ENCODE measurements around the gene CD37. TPM values are rescaled to one million over a fixed set of nuclear protein-coding genes. Genes with fewer than 3 reads are reported as not detected.
"Not testable (repeated sequence)": the region's sequence is repeated elsewhere in the genome, so short reads cannot be mapped to it uniquely, and the experiment has no call there.

CD37 gene
- total RNA-seq, 2 experiments from 2014 or later: 126 to 177 TPM

DNA sequence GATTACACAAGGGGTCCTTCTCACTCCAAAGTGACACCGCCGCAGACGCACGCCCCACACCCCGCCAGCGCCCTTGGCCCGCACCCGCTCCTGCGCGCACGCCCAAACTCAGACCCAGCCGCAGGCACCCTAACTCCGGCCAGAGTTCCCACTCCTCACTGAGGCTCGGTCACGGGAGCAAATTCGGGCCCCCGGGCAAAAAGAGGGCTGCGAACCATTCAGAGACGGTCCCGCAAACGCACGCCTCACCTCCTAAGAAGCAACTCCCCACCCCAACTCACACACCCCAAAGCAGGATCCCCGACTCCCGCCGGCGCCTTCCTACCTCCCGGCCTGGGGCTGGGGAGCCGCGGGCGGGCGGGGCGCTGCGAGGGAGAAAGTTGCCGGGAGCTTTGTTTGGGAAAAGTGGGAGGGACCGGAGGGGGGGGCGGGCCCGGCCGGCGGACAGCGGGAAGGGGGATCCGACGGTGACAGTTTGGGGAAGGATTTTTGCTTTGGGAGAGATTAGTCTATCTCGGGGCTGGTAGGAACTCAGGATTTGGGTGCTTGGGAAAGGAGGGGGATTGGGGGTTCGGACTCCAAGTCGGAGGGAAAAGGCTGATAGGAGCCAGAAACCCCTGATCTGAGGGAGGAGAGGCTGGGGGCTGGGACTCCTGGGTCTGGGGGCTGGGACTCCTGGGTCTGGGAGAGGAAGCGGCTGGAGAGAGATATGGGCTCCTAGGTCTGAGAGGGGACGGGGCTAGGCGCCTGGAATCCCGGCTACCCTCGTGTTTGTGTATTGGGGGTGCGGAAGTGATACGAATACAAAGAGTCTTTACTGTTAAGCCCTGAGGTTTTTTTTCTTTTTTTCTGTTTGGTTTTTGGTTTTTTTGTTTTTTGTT lies 27.1 kb downstream of the CD37 start, which contains the start of gene TEAD2:
TSS of gene TEAD2 (minus strand) at position 369 of the 881 bp plus-strand sequence. CDS start 2,341 bp downstream, outside the sequence.
- H3K9me3 Mint-ChIP-seq (ENCODE audit: low read depth): no peaks in the 10 kb centered on the region
- no peak within 1 kb of the TSS for H3K27ac Mint-ChIP-seq
- no peak within 1 kb of the TSS for H3K4me3 Mint-ChIP-seq
- DNase-seq (no peak), ATAC-seq (no peak)
- H3K27me3 Mint-ChIP-seq: peaks cover 14% of the 10 kb centered on the region
- CTCF ChIA-PET: interaction anchor here (0.7 to 0.9 kb wide), 3 partner anchors 35 to 317 kb away, joined by 3 to 4 read pairs (median 3); no protein-coding TSS in a partner anchor
- H3K36me3 Mint-ChIP-seq: no peaks in the 10 kb centered on the region
- H3K4me1 Mint-ChIP-seq: no peaks in the 10 kb centered on the region

- DNase-seq (no peak), ATAC-seq (no peak)
- H3K27me3 Mint-ChIP-seq: peaks cover 14% of the 10 kb centered on the region
- H3K27ac Mint-ChIP-seq: no peak overlapping the region
- no peaks in the 10 kb centered on the region for H3K4me1 Mint-ChIP-seq
- no peaks in the 10 kb centered on the region for H3K9me3 Mint-ChIP-seq (ENCODE audit: low read depth)
- H3K36me3 Mint-ChIP-seq: no peaks in the 10 kb centered on the region
- CTCF ChIA-PET: interaction anchor here (0.8 to 0.9 kb wide), 2 partner anchors 108 to 317 kb away, joined by 3 to 4 read pairs; no protein-coding TSS in a partner anchor
- H3K4me3 Mint-ChIP-seq: no peak overlapping the region
Observed at GRCh38 chr19:49362929-49363267, 27.7 kb downstream of the CD37 start.

DNA sequence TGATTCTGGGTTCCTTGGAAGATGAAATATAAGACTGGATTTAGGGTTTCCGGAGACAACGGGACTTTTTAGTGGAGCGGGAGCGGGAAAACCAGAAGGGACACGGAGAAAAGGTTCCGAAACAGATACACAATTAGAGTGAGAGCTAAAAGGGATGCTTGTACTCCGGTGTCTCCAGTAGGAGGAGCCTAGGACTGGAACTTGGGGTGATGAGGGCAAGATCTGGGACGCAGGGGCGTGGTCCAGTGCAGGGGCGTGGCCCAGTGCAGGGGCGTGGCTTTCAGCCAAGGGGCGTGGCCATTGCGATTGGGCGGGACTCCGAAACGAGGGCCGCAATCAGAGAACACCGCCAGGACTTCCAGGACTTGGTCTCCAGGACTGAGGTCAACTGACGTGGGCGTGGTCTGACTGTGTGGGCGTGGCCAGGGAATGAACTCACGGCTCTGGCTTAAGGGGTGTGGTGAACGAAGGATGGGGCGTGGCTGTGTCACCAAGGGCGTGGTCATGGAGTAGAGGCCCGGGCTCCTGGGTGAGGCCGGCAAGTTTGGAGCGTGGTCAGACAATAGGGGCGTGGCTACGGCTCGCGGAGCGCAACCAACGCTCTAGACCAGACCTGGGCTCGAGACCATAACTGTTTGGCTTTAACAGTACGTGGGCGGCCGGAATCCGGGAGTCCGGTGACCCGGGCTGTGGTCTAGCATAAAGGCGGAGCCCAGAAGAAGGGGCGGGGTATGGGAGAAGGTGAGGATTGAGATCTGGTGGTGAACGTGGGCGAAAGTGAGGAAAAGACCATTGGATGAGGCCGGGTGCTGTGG lies 28.3 kb downstream of the CD37 start, which contains the start of gene DKKL1:
TSS of gene DKKL1 (plus strand) at position 610 of the 815 bp plus-strand sequence. CDS start at position 732, 122 bp downstream.
- no peaks in the 10 kb centered on the region for H3K4me1 Mint-ChIP-seq
- no peak within 1 kb of the TSS for H3K27ac Mint-ChIP-seq
- CTCF ChIA-PET: interaction anchor here (0.8 to 0.9 kb wide), 2 partner anchors 107 to 316 kb away, joined by 3 to 4 read pairs; no protein-coding TSS in a partner anchor
- ATAC-seq (peak; percentile 89), DNase-seq (peak; percentile 91)
- H3K36me3 Mint-ChIP-seq: no peaks in the 10 kb centered on the region
- H3K4me3 Mint-ChIP-seq: no peak within 1 kb of the TSS
- H3K27me3 Mint-ChIP-seq: peaks cover 14% of the 10 kb centered on the region
- H3K9me3 Mint-ChIP-seq (ENCODE audit: low read depth): no peaks in the 10 kb centered on the region

GRCh38 chr19:49364083-49364737 lies 29.0 kb downstream of the CD37 start:
- no peak for ATAC-seq
- CTCF ChIA-PET: no interaction called here
- peaks cover 11% of the 10 kb centered on the region for H3K27me3 Mint-ChIP-seq
- H3K36me3 Mint-ChIP-seq: no peaks in the 10 kb centered on the region
- no peak for DNase-seq
- no peak overlapping the region for H3K4me3 Mint-ChIP-seq
- no peaks in the 10 kb centered on the region for H3K4me1 Mint-ChIP-seq
- no peak overlapping the region for H3K27ac Mint-ChIP-seq
- no peaks in the 10 kb centered on the region for H3K9me3 Mint-ChIP-seq (ENCODE audit: low read depth)

GRCh38 chr19:49366110-49366509 lies 30.9 kb downstream of the CD37 start:
- CTCF ChIA-PET: interaction anchor here (0.8 to 1.4 kb wide), 2 partner anchors 9 to 79 kb away, joined by 3 to 6 read pairs; no protein-coding TSS in a partner anchor

GRCh38 chr19:49368711-49369358 lies 33.6 kb downstream of the CD37 start:
- H3K36me3 Mint-ChIP-seq: no peaks in the 10 kb centered on the region

More at GRCh38 chr19:49366110-49366509, 30.9 kb downstream of the CD37 start:
- peaks cover 13% of the 10 kb centered on the region for H3K27me3 Mint-ChIP-seq
- no peaks in the 10 kb centered on the region for H3K36me3 Mint-ChIP-seq
- H3K4me1 Mint-ChIP-seq: no peaks in the 10 kb centered on the region
- no peak overlapping the region for H3K4me3 Mint-ChIP-seq
- ATAC-seq: no peak
- DNase-seq: no peak
- peaks cover 9% of the 10 kb centered on the region for H3K9me3 Mint-ChIP-seq (ENCODE audit: low read depth)
- no peak overlapping the region for H3K27ac Mint-ChIP-seq

DNA sequence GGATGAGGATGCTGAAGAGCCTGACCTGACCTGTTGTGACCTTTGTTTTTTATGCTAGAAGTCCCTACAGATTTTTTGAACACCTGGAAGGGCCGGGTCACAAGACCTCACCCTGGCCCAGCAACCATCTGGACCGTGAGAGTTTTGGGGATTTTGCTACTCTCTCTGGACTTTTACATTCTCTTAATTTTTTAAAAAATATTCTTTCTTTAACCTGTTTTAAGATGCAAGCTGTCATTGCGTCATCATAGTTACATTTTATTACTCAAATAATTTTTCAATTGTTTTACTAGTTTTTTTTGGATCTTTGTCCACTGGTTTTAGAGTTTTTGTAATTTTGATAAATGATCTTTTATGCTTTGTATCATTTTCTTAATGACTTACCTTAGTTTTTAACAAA lies 36.0 kb downstream of the CD37 start:
- ATAC-seq (no peak), DNase-seq (no peak)
- Mint-ChIP-seq H3K4me1 (no peaks in the 10 kb centered on the region), H3K9me3 (ENCODE audit: low read depth) (peaks cover 9% of the 10 kb centered on the region), H3K36me3 (no peaks in the 10 kb centered on the region), H3K27me3 (peaks cover 13% of the 10 kb centered on the region), H3K4me3 (no peak overlapping the region), H3K27ac (no peak overlapping the region)
- CTCF ChIA-PET: no interaction called here

More at GRCh38 chr19:49368711-49369358, 33.6 kb downstream of the CD37 start:
- H3K4me3 Mint-ChIP-seq: no peak overlapping the region
- H3K27ac Mint-ChIP-seq: no peak overlapping the region
- no peaks in the 10 kb centered on the region for H3K4me1 Mint-ChIP-seq
- ATAC-seq (no peak), DNase-seq (no peak)
- CTCF ChIA-PET: interaction anchor here (2.1 kb wide), 1 partner anchor 23 kb away, joined by 6 read pairs; no protein-coding TSS in a partner anchor
- peaks cover 16% of the 10 kb centered on the region for H3K27me3 Mint-ChIP-seq
- peaks cover 9% of the 10 kb centered on the region for H3K9me3 Mint-ChIP-seq (ENCODE audit: low read depth)

GRCh38 chr19:49373174-49373573 lies 38.0 kb downstream of the CD37 start:
- ATAC-seq; H3K4me1 Mint-ChIP-seq; H3K27ac Mint-ChIP-seq; H3K4me3 Mint-ChIP-seq; H3K36me3 Mint-ChIP-seq; DNase-seq; H3K9me3 Mint-ChIP-seq (ENCODE audit: low read depth); CTCF ChIA-PET: not testable (repeated sequence)
- H3K27me3 Mint-ChIP-seq: peaks cover 18% of the 10 kb centered on the region

GRCh38 chr19:49374665-49375434 lies 39.6 kb downstream of the CD37 start:
- no peak overlapping the region for H3K27ac Mint-ChIP-seq
- H3K27me3 Mint-ChIP-seq: peaks cover 18% of the 10 kb centered on the region
- DNase-seq: no peak
- H3K36me3 Mint-ChIP-seq: no peaks in the 10 kb centered on the region
- H3K4me3 Mint-ChIP-seq: no peak overlapping the region
- H3K9me3 Mint-ChIP-seq (ENCODE audit: low read depth): peaks cover 6% of the 10 kb centered on the region
- CTCF ChIA-PET: interaction anchor here (0.6 to 1.4 kb wide), 3 partner anchors 8 to 176 kb away, joined by 3 read pairs; no protein-coding TSS in a partner anchor
- no peak for ATAC-seq
- no peaks in the 10 kb centered on the region for H3K4me1 Mint-ChIP-seq

DNA sequence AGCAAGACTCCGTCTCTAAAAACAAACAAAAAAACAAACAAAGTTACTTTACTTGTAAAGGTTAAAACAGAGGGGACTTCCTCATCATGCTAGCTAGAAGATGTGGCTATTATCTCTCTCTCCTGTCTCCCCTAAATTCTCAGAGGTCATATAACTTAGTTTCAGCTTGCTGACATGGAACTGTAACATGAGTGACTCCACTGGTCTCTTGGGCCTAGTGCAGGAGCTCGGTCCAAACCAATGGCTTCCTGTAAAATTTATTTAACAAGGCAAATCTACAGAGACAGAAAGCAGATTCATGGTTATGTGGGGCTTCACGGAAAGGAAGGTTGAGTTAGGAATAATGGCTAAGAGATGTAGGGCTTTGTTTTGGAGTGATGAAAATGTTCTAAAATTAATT lies 43.3 kb downstream of the CD37 start:
- H3K4me3 Mint-ChIP-seq: no peak overlapping the region
- no peak overlapping the region for H3K27ac Mint-ChIP-seq
- no peak for ATAC-seq
- no peak for DNase-seq
- peaks cover 25% of the 10 kb centered on the region for H3K27me3 Mint-ChIP-seq
- CTCF ChIA-PET: interaction anchor here (0.9 to 2.6 kb wide), 2 partner anchors 13 to 46 kb away, joined by 3 to 7 read pairs; no protein-coding TSS in a partner anchor
- H3K36me3 Mint-ChIP-seq: peaks cover 3% of the 10 kb centered on the region
- H3K4me1 Mint-ChIP-seq: no peaks in the 10 kb centered on the region
- peaks cover 3% of the 10 kb centered on the region for H3K9me3 Mint-ChIP-seq (ENCODE audit: low read depth)

GRCh38 chr19:49380391-49380790 lies 45.2 kb downstream of the CD37 start:
- CTCF ChIA-PET: interaction anchor here (1.0 to 2.6 kb wide), 3 partner anchors 11 to 283 kb away, joined by 3 to 7 read pairs (median 3); partner anchors contain the start of gene FLT3LG
- Mint-ChIP-seq H3K27me3 (peaks cover 27% of the 10 kb centered on the region), H3K4me1 (no peaks in the 10 kb centered on the region), H3K36me3 (peaks cover 3% of the 10 kb centered on the region), H3K4me3 (no peak overlapping the region), H3K9me3 (ENCODE audit: low read depth) (peaks cover 3% of the 10 kb centered on the region), H3K27ac (no peak overlapping the region)
- DNase-seq: no peak
- no peak for ATAC-seq

DNA sequence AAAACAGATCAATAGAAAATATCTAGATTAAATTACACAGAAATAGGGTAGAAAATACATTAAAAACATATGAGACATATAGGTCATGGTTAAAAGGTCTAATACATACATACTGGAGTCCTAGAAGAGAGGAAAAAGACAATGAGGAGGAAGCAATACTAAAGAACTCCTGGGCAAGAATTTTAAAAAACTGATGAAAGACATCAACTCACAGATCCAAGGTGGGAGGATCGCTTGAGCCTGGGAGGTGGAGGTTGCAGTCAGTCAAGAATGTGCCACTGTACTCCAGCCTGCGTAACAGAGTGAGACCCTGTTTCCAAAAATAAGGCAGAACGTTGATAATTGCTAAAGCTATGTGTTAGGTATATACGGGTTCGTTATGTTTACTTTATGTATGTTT lies 47.4 kb downstream of the CD37 start:
- H3K27ac Mint-ChIP-seq: no peak overlapping the region
- H3K9me3 Mint-ChIP-seq (ENCODE audit: low read depth): peaks cover 3% of the 10 kb centered on the region
- peaks cover 3% of the 10 kb centered on the region for H3K36me3 Mint-ChIP-seq
- no peak overlapping the region for H3K4me3 Mint-ChIP-seq
- CTCF ChIA-PET: interaction anchor here (0.6 to 1.7 kb wide), 4 partner anchors 9 to 90 kb away, joined by 3 to 5 read pairs (median 3); no protein-coding TSS in a partner anchor
- DNase-seq: no peak
- peaks cover 16% of the 10 kb centered on the region for H3K27me3 Mint-ChIP-seq
- peaks cover 3% of the 10 kb centered on the region for H3K4me1 Mint-ChIP-seq
- no peak for ATAC-seq
